Gastrocnemius medialis (tissue), 4 donors: ENCODE measurements around the gene SUGCT.

Experiments used
- POLR2A ChIP-seq, 2 donors: fragments of 450-650 bp; IDR thresholded peaks; one replicate each; pipeline ENCODE4 v1.6.1; 2017; ENCODE audit warnings: antibody characterized with exemption in 2 of 2, mild to moderate bottlenecking in 2 of 2, moderate library complexity in 2 of 2
- TF ChIP-seq, protein P1 (sequence below), 5 experiments: fragments of 450-650 bp in 3 of 5; fragments of 200-600 bp in 2 of 5; sonication (generic) in 2 of 5; IDR thresholded peaks in 4 of 5; conservative IDR thresholded peaks in 1 of 5; 1 replicate in 4 of 5; 2 replicates in 1 of 5; pipeline ENCODE4 v1.5.1; 2016 to 2019; ENCODE audit warnings: antibody characterized with exemption in 5 of 5, mild to moderate bottlenecking in 3 of 5, moderate library complexity in 3 of 5

DNA sequence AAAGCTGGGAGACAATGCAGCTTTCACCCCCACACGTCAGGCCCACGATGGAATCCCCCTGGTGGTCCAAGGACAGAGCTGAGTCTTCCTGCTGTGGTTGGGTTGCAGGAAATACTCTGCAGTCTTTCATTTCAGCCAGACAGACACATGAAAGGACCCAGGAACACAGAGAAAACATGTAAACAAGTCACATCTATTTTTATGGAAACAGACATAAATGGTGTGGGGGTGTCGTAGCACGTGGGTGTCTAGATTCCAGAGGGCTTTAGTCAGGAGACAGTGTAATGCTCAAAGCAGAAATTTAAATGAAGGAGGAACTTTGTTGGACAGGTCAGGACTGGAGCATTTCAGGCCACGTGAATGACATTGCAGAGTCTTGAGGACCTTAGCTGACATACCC is 444.6 kb downstream of the SUGCT start:
- TF ChIP-seq, protein P1, sequence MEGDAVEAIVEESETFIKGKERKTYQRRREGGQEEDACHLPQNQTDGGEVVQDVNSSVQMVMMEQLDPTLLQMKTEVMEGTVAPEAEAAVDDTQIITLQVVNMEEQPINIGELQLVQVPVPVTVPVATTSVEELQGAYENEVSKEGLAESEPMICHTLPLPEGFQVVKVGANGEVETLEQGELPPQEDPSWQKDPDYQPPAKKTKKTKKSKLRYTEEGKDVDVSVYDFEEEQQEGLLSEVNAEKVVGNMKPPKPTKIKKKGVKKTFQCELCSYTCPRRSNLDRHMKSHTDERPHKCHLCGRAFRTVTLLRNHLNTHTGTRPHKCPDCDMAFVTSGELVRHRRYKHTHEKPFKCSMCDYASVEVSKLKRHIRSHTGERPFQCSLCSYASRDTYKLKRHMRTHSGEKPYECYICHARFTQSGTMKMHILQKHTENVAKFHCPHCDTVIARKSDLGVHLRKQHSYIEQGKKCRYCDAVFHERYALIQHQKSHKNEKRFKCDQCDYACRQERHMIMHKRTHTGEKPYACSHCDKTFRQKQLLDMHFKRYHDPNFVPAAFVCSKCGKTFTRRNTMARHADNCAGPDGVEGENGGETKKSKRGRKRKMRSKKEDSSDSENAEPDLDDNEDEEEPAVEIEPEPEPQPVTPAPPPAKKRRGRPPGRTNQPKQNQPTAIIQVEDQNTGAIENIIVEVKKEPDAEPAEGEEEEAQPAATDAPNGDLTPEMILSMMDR (IDR thresholded peaks at IDR 0.05 in 4 of 5, conservative IDR thresholded peaks at IDR 0.05 in 1 of 5) = no peak
- no peak for TF ChIP-seq POLR2A (IDR thresholded peaks at IDR 0.05)
